HG03342 (cell line): ENCODE results near the gene NTSR2.

Experiments used
- ATAC-seq: cut with Tn5 transposase; IDR thresholded peaks from one replicate; pipeline ENCODE4 v1.9.1; 2021; ENCODE audit warnings: mild to moderate bottlenecking, moderate library complexity; ENCODE audit not compliant: unreplicated experiment

Gene NTSR2

DNA sequence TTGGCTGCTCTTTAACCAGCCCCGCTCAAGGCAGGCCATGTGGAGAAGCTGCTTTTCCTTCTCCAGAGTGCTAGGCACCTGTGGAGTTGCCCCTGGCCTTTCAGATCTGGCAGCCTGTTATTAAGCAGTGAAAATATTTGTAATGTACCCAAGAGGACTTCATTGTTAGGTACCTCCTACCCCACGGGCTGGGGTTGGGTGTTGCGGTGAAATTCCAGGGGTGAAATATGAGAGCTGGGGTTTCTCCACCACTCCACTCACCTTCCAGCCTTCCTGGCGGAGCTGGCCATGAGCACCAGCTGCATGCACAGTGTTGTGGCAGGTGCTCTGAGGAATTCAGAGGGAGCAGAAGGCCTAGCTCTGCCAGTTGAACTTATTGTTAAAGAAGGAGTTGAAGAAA is 39.1 kb downstream of the NTSR2 start:
- ATAC-seq = no peak

DNA sequence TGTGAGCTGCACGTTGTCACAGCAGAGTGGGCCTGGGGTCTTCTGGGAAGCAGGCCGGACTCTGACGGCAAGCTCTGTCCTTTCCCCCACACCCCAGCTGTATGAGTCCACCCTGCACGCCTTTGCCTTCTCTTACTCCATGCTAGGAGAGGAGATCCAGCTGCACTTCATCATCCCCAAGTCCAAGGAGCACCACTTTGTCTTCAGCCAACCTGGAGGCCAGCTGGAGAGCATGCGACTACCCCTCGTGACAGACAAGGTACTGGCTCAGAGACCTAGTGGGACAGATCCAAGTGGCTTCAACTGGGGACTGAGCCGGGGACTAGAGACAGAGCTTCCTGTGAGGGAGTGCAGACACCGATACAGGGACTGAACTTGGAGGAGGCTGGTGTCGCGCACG is 40.1 kb downstream of the NTSR2 start:
- no peak for ATAC-seq

DNA sequence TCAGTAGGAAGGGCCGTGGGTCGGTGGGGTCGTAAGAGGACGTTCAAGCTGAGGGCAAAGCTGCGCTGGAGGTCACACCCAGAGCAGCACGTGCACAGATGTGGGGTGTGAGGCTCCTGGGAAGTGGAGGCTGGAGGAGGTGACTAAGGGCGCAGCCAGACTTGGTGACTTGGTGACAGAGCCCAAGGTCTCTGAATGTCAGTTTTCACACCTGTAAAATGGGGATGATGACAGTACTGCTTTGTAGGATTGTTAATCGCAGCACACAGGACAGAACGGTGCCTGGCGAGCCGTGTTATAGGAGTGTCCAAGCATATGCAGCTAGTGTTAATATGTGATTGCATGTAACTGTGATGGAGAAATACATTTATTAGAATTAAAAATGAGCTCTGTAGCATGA is 40.8 kb downstream of the NTSR2 start:
- no peak for ATAC-seq

DNA sequence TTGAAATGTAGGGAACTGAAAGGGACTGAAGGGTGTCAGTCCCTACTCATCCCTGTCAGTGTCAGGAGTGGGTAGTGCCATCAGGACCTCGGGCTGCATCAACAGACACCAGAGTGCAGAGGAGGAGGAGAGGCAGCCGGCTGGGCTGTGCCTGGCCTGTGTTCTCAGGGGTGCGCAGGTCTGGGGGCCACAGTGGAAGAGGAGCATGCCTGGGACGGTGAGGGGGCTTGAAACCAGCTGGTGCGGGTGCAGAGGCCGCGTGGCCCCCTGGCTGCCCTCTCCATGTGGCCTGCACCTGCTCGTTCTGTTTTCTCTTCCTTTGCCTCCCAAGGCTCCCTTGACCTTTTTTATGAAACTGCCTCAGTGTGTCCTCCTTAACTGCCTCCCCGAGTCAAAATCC is 41.3 kb downstream of the NTSR2 start:
- no peak for ATAC-seq

DNA sequence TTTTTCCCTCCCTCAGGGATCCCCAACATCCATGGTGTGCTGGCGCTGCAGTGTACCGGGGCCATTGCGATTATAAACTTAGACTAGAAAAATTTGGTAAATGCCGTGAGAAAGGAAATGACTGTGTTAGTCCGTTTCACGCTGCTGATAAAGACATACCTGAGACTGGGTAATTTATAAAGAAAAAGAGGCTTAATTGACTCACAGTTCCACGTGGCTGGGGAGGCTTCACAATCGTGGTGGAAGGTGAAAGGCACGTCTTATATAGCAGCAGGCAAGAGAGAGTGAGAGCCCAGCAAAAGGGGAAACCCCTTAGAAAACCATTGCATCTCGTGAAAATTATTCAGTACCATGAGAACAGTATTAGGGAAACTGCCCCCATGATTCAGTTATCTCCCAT is 44.3 kb downstream of the NTSR2 start:
- ATAC-seq = no peak

DNA sequence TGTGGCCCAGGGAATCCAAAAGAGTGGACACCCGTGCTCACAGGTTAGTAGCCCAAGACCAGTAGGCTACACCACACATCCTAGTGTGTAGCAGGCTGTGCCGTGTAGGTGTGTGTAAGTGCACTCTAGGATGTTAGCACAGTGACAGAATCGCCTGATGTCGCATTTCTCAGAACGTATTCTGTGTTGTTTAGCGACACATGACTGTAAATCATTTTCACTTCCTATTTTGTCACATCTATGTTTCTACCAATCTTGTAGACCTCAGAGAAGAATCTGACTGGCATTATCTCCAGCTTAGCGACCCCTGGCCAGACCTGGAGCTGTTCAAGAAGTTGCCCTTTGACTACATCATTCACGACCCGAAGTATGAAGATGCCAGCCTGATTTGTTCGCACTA is 45.1 kb downstream of the NTSR2 start:
- ATAC-seq = no peak

DNA sequence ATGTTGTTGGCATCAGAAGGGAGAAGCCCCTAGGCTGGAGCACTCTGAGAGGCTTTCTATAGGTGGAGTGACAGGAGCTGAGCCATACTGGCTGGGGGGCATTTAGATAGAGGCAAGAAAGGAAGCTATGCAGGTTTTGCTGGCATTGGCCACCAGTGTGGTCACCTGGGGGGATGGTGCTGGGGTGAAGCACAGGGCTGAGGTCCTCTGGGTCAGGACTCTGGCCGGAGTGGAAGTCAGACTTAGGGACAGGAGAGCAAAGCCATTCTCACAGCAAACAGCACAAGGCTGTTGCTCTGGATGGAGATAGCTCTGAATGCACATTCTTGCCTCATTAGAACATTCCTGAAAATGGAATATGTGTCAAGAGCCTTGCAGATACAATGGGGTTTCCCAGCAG is 47.4 kb downstream of the NTSR2 start:
- ATAC-seq = no peak

DNA sequence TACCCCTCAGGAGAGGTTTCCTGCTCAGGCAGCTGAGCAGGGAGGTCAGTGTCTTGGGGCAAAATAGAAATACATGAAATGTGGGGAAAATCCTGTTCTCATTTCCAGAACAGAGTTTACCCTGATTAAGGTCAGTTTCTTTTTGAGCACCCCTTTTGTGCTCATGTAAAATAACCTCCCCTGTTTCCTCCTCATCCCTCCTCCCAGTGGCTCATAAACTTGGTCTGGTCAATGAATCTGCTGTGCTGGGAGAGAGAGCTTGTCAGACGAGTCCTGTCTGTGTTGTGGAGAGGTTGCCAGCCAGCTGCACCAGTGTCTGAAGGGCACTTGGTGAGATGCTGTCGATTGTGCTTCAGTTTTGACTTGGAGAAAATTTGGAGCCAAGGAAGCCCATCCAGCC is 48.6 kb downstream of the NTSR2 start:
- no peak for ATAC-seq

DNA sequence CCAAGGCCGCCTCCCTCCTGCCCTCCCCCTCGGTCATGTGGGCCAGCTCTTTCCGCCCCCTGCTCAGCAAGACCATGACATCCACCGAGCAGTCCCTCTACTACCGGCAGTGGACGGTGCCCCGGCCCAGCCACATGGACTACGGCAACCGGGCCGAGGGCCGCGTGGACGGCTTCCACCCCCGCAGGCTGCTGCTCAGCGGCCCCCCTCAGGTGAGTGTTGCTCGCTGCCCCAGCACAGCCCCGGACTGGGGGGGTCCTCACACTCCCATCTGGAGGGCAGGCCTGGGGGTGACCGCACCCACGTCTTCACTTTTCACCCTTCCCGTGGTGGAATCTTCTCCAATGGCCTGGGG is 51.3 kb downstream of the NTSR2 start:
- ATAC-seq = no peak

DNA sequence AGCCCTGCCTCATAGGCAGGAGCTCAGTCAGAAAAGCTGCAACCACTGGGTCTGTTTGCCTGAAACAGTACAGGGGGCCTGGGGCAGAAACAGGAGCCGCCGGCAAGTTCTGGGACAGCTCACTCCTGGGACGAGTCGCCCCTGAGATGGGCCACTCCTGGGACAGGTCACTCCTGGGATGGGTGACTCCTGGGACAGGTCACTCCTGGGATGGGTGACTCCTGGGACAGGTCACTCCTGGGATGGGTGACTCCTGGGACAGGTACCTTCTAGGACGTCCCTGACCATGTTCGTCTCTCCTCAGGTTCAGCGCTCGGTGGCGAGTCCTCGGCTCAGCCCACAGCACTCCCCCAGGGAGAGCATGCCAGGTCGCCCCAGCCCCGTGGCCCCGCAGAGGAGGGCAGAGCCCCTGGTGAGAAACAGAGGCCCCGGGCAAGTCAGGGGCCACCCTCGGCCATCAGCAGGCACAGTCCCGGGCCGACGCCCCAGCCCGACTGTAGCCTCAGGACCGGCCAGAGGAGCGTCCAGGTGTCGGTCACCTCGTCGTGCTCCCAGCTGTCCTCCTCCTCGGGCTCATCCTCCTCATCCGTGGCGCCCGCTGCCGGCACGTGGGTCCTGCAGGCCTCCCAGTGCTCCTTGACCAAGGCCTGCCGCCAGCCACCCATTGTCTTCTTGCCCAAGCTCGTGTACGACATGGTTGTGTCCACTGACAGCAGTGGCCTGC is 51.8 kb downstream of the NTSR2 start:
- ATAC-seq = no peak

DNA sequence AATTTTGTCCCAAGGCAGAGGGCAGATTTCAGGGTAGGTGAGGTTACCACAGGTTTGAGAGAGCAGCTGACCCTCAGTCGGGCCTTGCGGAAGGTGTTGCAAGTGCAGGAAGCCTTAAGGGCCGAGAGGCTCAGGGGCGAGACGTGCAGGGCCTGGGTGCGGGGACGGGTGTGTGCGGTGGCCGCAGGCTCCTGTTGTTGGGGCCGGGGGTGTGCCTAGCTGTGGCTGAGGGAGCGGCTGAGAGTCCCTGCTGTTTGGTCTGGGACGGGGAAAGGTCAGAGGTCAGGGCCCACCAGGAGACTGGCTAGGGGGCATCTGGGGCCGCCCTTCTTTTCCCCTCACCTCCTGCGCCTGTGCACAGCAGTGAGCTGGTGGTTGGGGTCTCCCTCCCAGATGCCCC is 52.5 kb downstream of the NTSR2 start:
- ATAC-seq = no peak

DNA sequence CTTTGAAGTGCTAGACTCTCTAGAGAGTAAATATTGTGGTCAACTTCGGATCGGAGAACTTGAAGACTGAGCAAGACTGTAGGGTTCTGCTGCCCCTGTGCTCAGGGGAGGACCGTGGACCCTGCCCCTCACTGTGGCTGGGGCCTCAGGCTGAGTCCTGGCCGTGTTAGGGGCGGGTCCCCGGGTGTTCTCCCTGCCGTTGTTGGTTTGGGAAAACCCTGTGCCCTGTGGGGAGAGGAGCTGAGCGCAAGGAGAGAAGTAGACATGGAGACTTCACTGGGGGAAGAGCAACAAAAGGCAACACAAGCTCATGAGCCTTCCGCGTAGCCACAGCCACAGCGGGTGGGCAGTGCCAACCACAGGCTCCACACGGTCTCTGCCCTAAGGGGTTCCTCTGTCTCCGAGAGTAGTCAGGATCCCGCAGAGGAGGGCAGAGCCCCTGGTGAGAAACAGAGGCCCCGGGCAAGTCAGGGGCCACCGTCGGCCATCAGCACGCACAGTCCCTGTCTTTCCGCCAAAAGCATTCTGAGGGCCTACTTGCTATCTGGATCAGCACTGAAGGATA is 53.1 kb downstream of the NTSR2 start:
- ATAC-seq = no peak

DNA sequence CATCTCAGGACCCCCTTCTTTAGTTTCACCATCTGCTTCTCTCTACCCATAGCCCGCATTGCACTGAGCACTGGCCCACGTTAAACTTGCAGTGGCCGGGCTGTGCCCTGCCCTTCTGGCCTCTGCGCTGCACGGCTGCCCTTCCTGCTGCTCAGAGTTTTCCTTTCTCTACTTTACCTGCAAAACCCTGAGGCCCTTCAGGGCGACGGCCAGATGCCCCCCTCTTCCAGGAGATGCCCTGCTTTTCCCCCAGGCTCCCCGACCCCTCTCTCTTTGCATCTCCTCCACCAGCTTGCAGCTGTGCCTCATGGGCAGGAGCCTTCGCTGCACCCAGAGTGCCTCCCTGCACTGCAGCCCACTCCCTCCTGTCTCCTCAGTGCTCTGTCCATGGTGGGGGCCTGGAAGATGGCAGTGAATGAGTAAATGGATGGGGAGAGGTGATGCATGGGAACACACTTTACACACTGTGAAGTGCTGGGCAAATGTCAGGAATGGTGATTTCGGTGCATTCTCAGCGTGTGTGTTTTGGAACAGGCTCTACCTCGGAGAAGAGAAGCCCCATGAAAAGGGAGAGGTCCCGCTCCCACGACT is 53.8 kb downstream of the NTSR2 start:
- no peak for ATAC-seq

DNA sequence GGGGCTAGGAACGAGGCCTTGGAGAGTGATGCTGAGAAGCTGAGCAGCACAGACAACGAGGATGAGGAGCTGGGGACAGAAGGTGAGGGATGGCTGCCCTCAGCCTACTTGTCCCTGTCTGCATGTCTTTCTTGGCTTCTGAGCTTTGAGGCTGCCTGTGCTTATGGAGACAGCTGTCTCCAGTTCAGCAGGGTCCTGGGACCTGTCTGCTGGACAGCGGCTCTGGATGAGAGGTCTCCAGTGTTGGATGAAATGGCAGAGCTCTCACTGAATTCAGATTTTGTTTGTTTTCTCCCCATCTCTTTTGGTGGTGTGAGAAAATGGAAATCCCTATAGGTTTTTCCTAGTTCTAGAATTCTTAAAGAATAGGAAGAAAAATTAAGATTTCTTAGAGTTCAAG is 54.8 kb downstream of the NTSR2 start:
- ATAC-seq = no peak

DNA sequence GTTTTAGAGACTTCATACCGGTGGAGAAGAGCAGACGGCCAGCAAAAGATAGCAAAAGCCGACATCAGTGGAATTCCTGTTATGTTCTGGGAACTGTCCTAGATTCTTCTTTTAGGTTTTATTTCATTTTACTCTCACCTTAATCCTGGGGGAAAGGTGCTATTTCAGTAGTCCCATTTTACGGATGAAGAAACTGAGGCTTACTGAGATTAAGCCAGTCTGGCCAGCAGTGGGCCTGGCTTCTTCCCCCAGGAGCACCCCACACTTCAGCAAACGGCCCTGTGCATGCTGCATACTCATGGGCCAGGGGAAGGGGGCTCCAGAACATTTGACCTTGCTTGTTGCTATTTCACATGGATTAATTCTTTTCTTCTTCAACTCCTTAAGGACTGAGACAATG is 56.7 kb downstream of the NTSR2 start:
- ATAC-seq = no peak

DNA sequence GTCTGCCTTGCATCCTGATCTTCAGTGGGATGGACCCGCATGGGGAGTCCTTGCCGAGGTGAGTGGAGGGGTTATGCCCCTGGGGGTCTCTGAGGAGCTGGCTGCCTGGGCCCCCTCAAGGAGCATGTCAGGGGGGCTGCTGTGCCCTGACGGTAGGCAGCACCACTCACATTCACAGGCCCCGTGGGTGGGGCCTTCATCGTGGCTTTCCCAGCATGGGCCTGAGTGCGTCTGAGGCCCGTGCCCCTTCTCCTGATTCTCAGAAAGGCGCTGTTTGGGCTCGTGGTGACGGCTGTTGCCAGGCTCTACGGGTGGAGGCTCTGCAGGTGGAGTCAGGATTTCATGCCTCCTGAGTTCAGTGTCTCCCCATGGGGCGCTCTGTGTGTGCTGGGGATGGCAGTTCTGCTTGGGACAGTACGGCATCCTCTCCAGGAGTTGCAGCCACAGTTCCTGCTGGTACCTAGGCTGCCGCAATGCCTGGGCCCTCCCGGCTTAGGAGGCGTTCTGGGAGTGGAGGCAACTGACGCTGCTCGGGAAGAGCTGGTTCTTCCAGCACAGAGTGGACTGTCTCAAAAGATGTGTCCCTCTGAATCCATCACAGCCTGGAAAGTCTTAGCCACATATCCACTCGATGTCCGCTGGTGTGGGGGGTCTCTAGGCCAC is 57.3 kb downstream of the NTSR2 start:
- ATAC-seq = no peak

DNA sequence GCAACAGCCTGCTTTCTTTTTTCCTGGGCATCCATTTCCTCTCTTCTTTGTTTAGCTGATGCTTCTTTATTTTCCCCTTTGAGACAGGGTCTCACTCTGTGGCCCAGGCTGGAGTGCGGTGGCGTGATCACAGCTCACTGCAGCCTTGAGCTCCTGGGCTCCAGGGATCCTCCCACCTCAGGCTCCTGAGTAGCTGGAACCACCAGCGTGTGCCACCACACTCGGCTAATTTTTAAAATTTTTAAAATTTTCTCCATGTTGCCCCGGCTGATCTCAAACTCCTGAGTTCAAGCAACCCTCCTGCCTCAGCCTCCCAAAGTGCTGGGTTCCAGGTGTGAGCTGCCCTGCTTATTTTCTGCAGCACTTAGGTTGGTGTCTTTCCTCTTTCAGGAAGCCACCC is 58.7 kb downstream of the NTSR2 start:
- no peak for ATAC-seq

DNA sequence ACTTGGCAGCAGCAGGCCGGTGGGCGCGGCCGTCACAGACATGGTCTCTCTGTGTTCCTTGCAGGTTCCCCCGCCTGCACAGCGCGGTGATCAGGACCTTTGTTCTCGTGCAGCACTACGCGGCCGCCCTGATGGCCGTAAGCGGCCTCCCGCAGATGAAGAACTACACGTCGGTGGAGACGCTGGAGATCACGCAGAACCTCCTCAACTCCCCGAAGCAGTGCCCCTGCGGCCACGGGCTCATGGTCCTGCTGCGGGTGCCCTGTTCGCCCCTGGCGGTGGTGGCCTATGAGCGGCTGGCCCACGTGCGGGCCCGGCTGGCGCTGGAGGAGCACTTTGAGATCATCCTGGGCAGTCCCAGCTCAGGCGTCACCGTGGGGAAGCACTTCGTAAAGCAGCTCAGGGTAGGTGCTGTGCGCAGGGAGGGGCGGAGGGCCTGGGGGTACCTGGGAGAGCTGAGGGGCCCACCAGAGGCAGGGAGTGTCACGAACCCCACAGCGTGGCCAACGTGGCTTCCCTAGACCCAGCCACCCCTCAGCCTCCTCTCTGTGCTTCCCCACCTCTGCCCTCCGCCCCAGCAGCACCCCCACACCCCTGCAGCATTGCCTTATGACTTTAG is 59.3 kb downstream of the NTSR2 start:
- ATAC-seq = no peak
